Measurements from ENCODE around the gene FSTL5. TPM values are rescaled to one million over a fixed set of nuclear protein-coding genes. Genes with fewer than 3 reads are reported as not detected.
A peak's percentile ranks its signal among the peaks of the same experiment; 100 is the strongest.

Gene FSTL5
- total and polyA plus RNA-seq, 10 of the 15 experiments (the other 5 are each of a cell fraction or from before 2014, with no cell fraction given), result 0.04 to 2.4 (median 0.08) TPM; not detected in 4

GRCh38 chr4:161359491-161359890, 804.3 kb downstream of the FSTL5 start (continued):
- TF ChIP-seq PAX8 (IDR thresholded peaks at IDR 0.05) (no peak), HCFC1 (IDR thresholded peaks at IDR 0.05; ENCODE audit: low read length) (no peak), EED (IDR thresholded peaks at IDR 0.05; ENCODE audit: low read depth) (no peak), TCF3 (IDR thresholded peaks at IDR 0.05; ENCODE audit: borderline replicate concordance, insufficient read depth, low read depth, low read length) (no peak), ELK1 (IDR thresholded peaks at IDR 0.05; ENCODE audit: low read depth, low read length) (no peak), HSF1 (IDR thresholded peaks at IDR 0.05; ENCODE audit: low read depth, low read length) (no peak), RB1 (IDR thresholded peaks at IDR 0.05; ENCODE audit: borderline replicate concordance) (no peak), EZH2 (IDR thresholded peaks at IDR 0.05; ENCODE audit: borderline replicate concordance, control insufficient read depth, low read depth, low read length) (no peak), ZBTB4 (CRISPR knock-in tag; IDR thresholded peaks at IDR 0.05) (no peak), ZNF217 (IDR thresholded peaks at IDR 0.05) (no peak; the same call in 1 of the 2 replicates), POU2F2 (IDR thresholded peaks at IDR 0.05; ENCODE audit: borderline replicate concordance, low read depth, low read length) (no peak), RFX5 (IDR thresholded peaks at IDR 0.05; ENCODE audit: low read depth, low read length) (no peak), CHD1 (IDR thresholded peaks at IDR 0.05; ENCODE audit: low read depth, low read length) (no peak), ZNF24 (IDR thresholded peaks at IDR 0.05) (no peak), STAT3 (IDR thresholded peaks at IDR 0.05; ENCODE audit: low read depth, low read length) (no peak), IKZF2 (IDR thresholded peaks at IDR 0.05) (peak in 1 of 2 experiments; percentile 62; a peak in 3 of 4 replicates), SUPT20H (IDR thresholded peaks at IDR 0.05; ENCODE audit: borderline replicate concordance, control insufficient read depth, low read depth, low read length) (no peak), STAT1 (conservative IDR thresholded peaks at IDR 0.05) (no peak), MLLT1 (IDR thresholded peaks at IDR 0.05) (no peak), CREB1 (IDR thresholded peaks at IDR 0.05; ENCODE audit: low read depth) (0 out of 2 replicates have a peak, but pooled peaks have one; percentile 20), PBX3 (IDR thresholded peaks at IDR 0.05; ENCODE audit: insufficient replicate concordance, low read depth, low read length) (no peak), PML (IDR thresholded peaks at IDR 0.05; ENCODE audit: low read length) (no peak), GATAD2B (conservative IDR thresholded peaks at IDR 0.05; ENCODE audit: low read depth) (no peak), ZNF274 (IDR thresholded peaks at IDR 0.05; ENCODE audit: insufficient read depth, insufficient read length) (no peak), KLF5 (IDR thresholded peaks at IDR 0.05; ENCODE audit: partially characterized antibody) (no peak)

All from GM12878 (cell line).